GM12878 (cell line): ENCODE data around the gene NIFK. TPM values are rescaled to one million over a fixed set of nuclear protein-coding genes. Genes with fewer than 3 reads are reported as not detected.

Source experiments
- ATF7 ChIP-seq: fragments of 450-650 bp; IDR thresholded peaks from 2 replicates; pipeline ENCODE4 v1.6.1; 2016; ENCODE audit warnings: low read depth, mild to moderate bottlenecking
- CBX3 ChIP-seq: fragments of 200-600 bp; sonication (generic); IDR thresholded peaks from 2 replicates; pipeline ENCODE4 v1.6.1; 2016; ENCODE audit warnings: low read depth, borderline replicate concordance
- CBX5 ChIP-seq: sonication (generic); IDR thresholded peaks from 2 replicates; pipeline ENCODE4 v1.6.1; 2016; ENCODE audit warnings: low read depth, moderate library complexity, mild to moderate bottlenecking, inconsistent platforms
- CHD4 ChIP-seq: fragments of 200-600 bp; sonication (generic); IDR thresholded peaks from 2 replicates; pipeline ENCODE4 v1.6.1; 2016; ENCODE audit warnings: mild to moderate bottlenecking
- CREB1 ChIP-seq: IDR thresholded peaks from 2 replicates; pipeline ENCODE4 v1.6.1; 2012; ENCODE audit warnings: low read depth, mild to moderate bottlenecking, inconsistent platforms
- MEF2B ChIP-seq: fragments of 450-650 bp; IDR thresholded peaks from 2 replicates; pipeline ENCODE4 v1.6.1; 2018; ENCODE audit warnings: mild to moderate bottlenecking, moderate library complexity; ENCODE audit not compliant: partially characterized antibody, poor library complexity, severe bottlenecking
- MTA3 ChIP-seq: IDR thresholded peaks from 2 replicates; pipeline ENCODE4 v1.6.1; 2012; ENCODE audit warnings: low read length, inconsistent platforms, borderline replicate concordance
- SUZ12 ChIP-seq: fragments of 200-600 bp; sonication (generic); IDR thresholded peaks from one replicate; pipeline ENCODE4 v1.6.1; 2018; ENCODE audit warnings: antibody characterized with exemption, mild to moderate bottlenecking; ENCODE audit not compliant: unreplicated experiment
- TCF12 ChIP-seq: IDR thresholded peaks from 2 replicates; pipeline ENCODE4 v1.6.1; 2011; ENCODE audit warnings: low read depth, mild to moderate bottlenecking, low read length
- ZNF217 ChIP-seq: fragments of 450-650 bp; IDR thresholded peaks from 2 replicates; pipeline ENCODE4 v1.6.1; 2017; ENCODE audit warnings: antibody characterized with exemption, mild to moderate bottlenecking
- polyA plus RNA-seq, 11 experiments: library from polyadenylated mRNA; depleted of rRNA in 4 of 11; unstranded in 6 of 11; stranded (reverse) in 5 of 11; fragments of >200 nt; fragmentation: Nextera tagmentation in 4 of 11; fragmentation: Illumina TruSeq in 1 of 11; extraction: Ambion mirVana in 4 of 11; extraction: Trizol in 1 of 11; gene quantifications; 1 replicate in 1 of 11; 2 replicates in 10 of 11; pipeline versions ENCODE4 v1.2.1 to v1.2.3, GENCODE V29; 2011 to 2016; ENCODE audit warnings: inconsistent platforms in 2 of 11, missing spikeins in 2 of 11, low read depth in 1 of 11
- total RNA-seq, 4 experiments: library from RNA; depleted of rRNA in 3 of 4; stranded (reverse); fragments of >200 nt in 3 of 4; fragmentation: Illumina TruSeq in 1 of 4; extraction: Trizol in 1 of 4; gene quantifications; 2 replicates each; pipeline versions ENCODE4 v1.2.1 to v1.2.3, GENCODE V29; 2013 to 2021
- TF ChIP-seq, protein P1 (sequence below): fragments of 450-650 bp; IDR thresholded peaks from 2 replicates; pipeline ENCODE4 v1.6.1; 2017; ENCODE audit warnings: mild to moderate bottlenecking, moderate library complexity
- TF ChIP-seq, protein P2 (sequence below): fragments of 450-650 bp; IDR thresholded peaks from 2 replicates; pipeline ENCODE4 v1.6.1; 2017; ENCODE audit warnings: mild to moderate bottlenecking, low read depth, inconsistent platforms; ENCODE audit not compliant: poor library complexity, severe bottlenecking
- TF ChIP-seq, protein P3 (sequence below): fragments of 450-650 bp; formaldehyde crosslinking; IDR thresholded peaks from 2 replicates; pipeline ENCODE4 v1.5.0; 2022; ENCODE audit warnings: mild to moderate bottlenecking, missing genetic modification characterization
- TF ChIP-seq, protein P4 (sequence below): fragments of 450-650 bp; IDR thresholded peaks from 2 replicates; pipeline ENCODE4 v1.6.1; 2018; ENCODE audit warnings: mild to moderate bottlenecking, low read depth, moderate library complexity; ENCODE audit not compliant: partially characterized antibody

Gene NIFK
- total and polyA plus RNA-seq, 10 of the 15 experiments (the other 5 are each of a cell fraction or from before 2014, with no cell fraction given) = 47.2 to 286 (median 157) TPM

DNA sequence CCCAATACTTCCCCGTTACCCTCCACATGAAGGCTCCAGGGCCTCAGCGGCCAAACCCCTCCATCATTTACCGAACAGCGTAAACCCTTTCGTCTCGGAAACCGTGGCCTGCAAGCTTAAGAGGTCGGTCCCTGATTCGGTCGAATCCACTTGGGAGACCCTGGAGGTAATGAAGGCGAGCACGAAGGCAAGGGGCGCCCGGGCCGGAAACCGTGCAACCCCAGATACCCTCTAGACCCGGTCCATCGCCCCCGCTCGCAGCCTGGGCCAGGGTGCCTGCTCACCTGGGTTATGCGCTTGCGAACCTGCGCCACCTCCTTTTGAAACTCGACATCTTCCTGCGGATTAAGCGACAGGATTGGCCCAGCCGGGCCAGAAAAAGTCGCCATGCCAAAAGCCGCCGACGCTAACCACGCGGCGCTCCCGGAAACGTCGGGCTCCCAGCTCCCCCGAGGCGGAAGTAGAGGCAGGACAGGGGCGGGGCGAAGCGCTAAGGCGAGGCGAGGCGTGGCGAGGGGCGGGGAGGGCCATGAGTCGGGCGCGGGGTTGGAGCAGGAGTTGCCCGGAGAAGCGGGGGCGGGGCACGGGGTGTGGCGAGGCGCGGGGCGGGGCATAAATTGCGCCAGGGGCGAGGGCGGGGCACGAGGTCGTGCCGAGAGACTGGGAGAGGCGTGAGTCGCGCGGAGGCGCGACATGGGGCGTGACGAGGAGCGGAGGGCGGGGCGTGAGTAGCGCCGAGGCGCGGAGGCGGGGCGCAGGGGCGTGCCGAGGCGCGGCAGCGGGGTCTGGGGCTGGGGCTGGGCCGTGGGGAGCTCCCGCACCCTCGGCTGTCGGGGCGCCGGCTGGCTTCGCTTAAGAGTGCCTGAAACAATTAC, at the start of gene NIFK (continued):
- TF ChIP-seq, protein P1, sequence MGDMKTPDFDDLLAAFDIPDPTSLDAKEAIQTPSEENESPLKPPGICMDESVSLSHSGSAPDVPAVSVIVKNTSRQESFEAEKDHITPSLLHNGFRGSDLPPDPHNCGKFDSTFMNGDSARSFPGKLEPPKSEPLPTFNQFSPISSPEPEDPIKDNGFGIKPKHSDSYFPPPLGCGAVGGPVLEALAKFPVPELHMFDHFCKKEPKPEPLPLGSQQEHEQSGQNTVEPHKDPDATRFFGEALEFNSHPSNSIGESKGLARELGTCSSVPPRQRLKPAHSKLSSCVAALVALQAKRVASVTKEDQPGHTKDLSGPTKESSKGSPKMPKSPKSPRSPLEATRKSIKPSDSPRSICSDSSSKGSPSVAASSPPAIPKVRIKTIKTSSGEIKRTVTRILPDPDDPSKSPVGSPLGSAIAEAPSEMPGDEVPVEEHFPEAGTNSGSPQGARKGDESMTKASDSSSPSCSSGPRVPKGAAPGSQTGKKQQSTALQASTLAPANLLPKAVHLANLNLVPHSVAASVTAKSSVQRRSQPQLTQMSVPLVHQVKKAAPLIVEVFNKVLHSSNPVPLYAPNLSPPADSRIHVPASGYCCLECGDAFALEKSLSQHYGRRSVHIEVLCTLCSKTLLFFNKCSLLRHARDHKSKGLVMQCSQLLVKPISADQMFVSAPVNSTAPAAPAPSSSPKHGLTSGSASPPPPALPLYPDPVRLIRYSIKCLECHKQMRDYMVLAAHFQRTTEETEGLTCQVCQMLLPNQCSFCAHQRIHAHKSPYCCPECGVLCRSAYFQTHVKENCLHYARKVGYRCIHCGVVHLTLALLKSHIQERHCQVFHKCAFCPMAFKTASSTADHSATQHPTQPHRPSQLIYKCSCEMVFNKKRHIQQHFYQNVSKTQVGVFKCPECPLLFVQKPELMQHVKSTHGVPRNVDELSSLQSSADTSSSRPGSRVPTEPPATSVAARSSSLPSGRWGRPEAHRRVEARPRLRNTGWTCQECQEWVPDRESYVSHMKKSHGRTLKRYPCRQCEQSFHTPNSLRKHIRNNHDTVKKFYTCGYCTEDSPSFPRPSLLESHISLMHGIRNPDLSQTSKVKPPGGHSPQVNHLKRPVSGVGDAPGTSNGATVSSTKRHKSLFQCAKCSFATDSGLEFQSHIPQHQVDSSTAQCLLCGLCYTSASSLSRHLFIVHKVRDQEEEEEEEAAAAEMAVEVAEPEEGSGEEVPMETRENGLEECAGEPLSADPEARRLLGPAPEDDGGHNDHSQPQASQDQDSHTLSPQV = no peak
- no peak for TF ChIP-seq TCF12
- TF ChIP-seq CHD4 = no peak
- peak; percentile 83 for TF ChIP-seq CREB1
- no peak for TF ChIP-seq MTA3
- TF ChIP-seq, protein P2, sequence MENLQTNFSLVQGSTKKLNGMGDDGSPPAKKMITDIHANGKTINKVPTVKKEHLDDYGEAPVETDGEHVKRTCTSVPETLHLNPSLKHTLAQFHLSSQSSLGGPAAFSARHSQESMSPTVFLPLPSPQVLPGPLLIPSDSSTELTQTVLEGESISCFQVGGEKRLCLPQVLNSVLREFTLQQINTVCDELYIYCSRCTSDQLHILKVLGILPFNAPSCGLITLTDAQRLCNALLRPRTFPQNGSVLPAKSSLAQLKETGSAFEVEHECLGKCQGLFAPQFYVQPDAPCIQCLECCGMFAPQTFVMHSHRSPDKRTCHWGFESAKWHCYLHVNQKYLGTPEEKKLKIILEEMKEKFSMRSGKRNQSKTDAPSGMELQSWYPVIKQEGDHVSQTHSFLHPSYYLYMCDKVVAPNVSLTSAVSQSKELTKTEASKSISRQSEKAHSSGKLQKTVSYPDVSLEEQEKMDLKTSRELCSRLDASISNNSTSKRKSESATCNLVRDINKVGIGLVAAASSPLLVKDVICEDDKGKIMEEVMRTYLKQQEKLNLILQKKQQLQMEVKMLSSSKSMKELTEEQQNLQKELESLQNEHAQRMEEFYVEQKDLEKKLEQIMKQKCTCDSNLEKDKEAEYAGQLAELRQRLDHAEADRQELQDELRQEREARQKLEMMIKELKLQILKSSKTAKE = no peak
- no peak for TF ChIP-seq CBX3
- TF ChIP-seq, protein P3, sequence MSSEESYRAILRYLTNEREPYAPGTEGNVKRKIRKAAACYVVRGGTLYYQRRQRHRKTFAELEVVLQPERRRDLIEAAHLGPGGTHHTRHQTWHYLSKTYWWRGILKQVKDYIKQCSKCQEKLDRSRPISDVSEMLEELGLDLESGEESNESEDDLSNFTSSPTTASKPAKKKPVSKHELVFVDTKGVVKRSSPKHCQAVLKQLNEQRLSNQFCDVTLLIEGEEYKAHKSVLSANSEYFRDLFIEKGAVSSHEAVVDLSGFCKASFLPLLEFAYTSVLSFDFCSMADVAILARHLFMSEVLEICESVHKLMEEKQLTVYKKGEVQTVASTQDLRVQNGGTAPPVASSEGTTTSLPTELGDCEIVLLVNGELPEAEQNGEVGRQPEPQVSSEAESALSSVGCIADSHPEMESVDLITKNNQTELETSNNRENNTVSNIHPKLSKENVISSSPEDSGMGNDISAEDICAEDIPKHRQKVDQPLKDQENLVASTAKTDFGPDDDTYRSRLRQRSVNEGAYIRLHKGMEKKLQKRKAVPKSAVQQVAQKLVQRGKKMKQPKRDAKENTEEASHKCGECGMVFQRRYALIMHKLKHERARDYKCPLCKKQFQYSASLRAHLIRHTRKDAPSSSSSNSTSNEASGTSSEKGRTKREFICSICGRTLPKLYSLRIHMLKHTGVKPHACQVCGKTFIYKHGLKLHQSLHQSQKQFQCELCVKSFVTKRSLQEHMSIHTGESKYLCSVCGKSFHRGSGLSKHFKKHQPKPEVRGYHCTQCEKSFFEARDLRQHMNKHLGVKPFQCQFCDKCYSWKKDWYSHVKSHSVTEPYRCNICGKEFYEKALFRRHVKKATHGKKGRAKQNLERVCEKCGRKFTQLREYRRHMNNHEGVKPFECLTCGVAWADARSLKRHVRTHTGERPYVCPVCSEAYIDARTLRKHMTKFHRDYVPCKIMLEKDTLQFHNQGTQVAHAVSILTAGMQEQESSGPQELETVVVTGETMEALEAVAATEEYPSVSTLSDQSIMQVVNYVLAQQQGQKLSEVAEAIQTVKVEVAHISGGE (CRISPR knock-in tag) = peak; percentile 55; the same call in 1 of the 2 replicates
- TF ChIP-seq, protein P4, sequence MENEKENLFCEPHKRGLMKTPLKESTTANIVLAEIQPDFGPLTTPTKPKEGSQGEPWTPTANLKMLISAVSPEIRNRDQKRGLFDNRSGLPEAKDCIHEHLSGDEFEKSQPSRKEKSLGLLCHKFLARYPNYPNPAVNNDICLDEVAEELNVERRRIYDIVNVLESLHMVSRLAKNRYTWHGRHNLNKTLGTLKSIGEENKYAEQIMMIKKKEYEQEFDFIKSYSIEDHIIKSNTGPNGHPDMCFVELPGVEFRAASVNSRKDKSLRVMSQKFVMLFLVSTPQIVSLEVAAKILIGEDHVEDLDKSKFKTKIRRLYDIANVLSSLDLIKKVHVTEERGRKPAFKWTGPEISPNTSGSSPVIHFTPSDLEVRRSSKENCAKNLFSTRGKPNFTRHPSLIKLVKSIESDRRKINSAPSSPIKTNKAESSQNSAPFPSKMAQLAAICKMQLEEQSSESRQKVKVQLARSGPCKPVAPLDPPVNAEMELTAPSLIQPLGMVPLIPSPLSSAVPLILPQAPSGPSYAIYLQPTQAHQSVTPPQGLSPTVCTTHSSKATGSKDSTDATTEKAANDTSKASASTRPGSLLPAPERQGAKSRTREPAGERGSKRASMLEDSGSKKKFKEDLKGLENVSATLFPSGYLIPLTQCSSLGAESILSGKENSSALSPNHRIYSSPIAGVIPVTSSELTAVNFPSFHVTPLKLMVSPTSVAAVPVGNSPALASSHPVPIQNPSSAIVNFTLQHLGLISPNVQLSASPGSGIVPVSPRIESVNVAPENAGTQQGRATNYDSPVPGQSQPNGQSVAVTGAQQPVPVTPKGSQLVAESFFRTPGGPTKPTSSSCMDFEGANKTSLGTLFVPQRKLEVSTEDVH = peak; percentile 44
- no peak for TF ChIP-seq ATF7
- TF ChIP-seq ZNF217 = no peak
- TF ChIP-seq SUZ12 = no peak
- TF ChIP-seq MEF2B = no peak
- no peak for TF ChIP-seq CBX5
